SK-N-SH (cell line): Measurements from ENCODE around the gene FAM149B1.

Source experiments
- EP300 ChIP-seq, 2 experiments: IDR thresholded peaks; 2 replicates each; pipeline versions ENCODE4 v1.4.0 to v1.6.1; 2012; ENCODE audit warnings: borderline replicate concordance in 1 of 2, low read depth in 1 of 2, low read length in 1 of 2
- EZH2phosphoT487 ChIP-seq: fragments of 200-600 bp; sonication (generic); IDR thresholded peaks from 2 replicates; pipeline ENCODE4 v1.6.1; 2017; ENCODE audit warnings: low read depth, mixed run types, mild to moderate bottlenecking, antibody characterized with exemption, moderate library complexity, borderline replicate concordance
- FOXJ3 ChIP-seq: sonication (generic); formaldehyde crosslinking; IDR thresholded peaks from 2 replicates; pipeline ENCODE4 v1.5.1; 2020; ENCODE audit warnings: mild to moderate bottlenecking, missing genetic modification reagents
- FOXM1 ChIP-seq: IDR thresholded peaks from 2 replicates; pipeline ENCODE4 v1.4.0; 2012; ENCODE audit warnings: low read depth, mild to moderate bottlenecking
- GABPA ChIP-seq: IDR thresholded peaks from 2 replicates; pipeline ENCODE4 v1.4.0; 2012; ENCODE audit warnings: low read depth, mild to moderate bottlenecking
- JUND ChIP-seq: IDR thresholded peaks from 2 replicates; pipeline ENCODE4 v1.4.0; 2012
- MAX ChIP-seq: IDR thresholded peaks from 2 replicates; pipeline ENCODE4 v1.4.0; 2012; ENCODE audit warnings: low read depth
- MXI1 ChIP-seq: IDR thresholded peaks from 2 replicates; pipeline ENCODE4 v1.6.1; 2012; ENCODE audit warnings: mild to moderate bottlenecking, low read depth, low read length, improper control_type of control experiment
- RAD21 ChIP-seq: IDR thresholded peaks from 2 replicates; pipeline ENCODE4 v1.6.1; 2012; ENCODE audit warnings: mild to moderate bottlenecking, low read length
- SMC3 ChIP-seq: IDR thresholded peaks from 2 replicates; pipeline ENCODE4 v1.6.1; 2012; ENCODE audit warnings: low read depth, low read length, improper control_type of control experiment
- TCF12 ChIP-seq: IDR thresholded peaks from 2 replicates; pipeline ENCODE4 v1.4.0; 2012
- ZBTB33 ChIP-seq: IDR thresholded peaks from 2 replicates; pipeline ENCODE4 v1.4.0; 2012; ENCODE audit warnings: low read depth, borderline replicate concordance
- TF ChIP-seq, protein P1 (sequence below): fragments of 200-600 bp; sonication (generic); IDR thresholded peaks from 2 replicates; pipeline ENCODE4 v1.6.1; 2017; ENCODE audit warnings: antibody characterized with exemption, mild to moderate bottlenecking, moderate library complexity

DNA sequence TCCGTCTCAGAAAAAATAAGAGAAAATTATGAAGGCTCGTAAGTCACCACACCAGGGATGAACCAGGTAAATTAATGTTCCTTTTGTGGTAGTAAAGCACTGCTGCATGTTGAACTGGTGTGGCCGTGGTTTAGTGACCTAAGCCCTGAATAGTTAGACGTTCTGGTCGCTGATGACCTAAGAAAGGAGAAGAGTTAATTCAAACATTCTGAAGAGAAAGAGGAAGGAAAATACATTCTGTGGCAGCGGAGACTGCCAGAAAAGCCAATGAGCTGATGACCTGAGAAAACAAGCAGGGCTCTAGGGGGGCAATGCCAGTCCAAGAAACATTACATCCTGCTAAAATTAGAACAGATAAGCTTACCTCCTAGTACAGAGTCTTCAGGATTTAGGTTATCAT lies 61.6 kb downstream of the FAM149B1 start:
- TF ChIP-seq GABPA (no peak), MXI1 (no peak), EP300 (IDR thresholded peaks at IDR 0.05; ENCODE audit: borderline replicate concordance in 1 of 2, low read depth in 1 of 2, low read length in 1 of 2) (no peak), ZBTB33 (no peak), FOXJ3 (CRISPR knock-in tag) (no peak), RAD21 (no peak), TCF12 (no peak), SMC3 (no peak), JUND (no peak), EZH2phosphoT487 (no peak), FOXM1 (no peak), MAX (no peak)
- TF ChIP-seq, protein P1, sequence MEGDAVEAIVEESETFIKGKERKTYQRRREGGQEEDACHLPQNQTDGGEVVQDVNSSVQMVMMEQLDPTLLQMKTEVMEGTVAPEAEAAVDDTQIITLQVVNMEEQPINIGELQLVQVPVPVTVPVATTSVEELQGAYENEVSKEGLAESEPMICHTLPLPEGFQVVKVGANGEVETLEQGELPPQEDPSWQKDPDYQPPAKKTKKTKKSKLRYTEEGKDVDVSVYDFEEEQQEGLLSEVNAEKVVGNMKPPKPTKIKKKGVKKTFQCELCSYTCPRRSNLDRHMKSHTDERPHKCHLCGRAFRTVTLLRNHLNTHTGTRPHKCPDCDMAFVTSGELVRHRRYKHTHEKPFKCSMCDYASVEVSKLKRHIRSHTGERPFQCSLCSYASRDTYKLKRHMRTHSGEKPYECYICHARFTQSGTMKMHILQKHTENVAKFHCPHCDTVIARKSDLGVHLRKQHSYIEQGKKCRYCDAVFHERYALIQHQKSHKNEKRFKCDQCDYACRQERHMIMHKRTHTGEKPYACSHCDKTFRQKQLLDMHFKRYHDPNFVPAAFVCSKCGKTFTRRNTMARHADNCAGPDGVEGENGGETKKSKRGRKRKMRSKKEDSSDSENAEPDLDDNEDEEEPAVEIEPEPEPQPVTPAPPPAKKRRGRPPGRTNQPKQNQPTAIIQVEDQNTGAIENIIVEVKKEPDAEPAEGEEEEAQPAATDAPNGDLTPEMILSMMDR, result no peak
